Lung microvascular endothelial cell (primary cell): ENCODE data around the gene SPRED3. TPM values are rescaled to one million over a fixed set of nuclear protein-coding genes. Genes with fewer than 3 reads are reported as not detected.
"Not testable (repeated sequence)": the region's sequence is repeated elsewhere in the genome, so short reads cannot be mapped to it uniquely, and the experiment has no call there.

Source experiments
- DNase-seq, 2 donors: peaks; one replicate each; pipeline versions ENCODE4 v3.0.0 to v3.0.0-alpha.2; 2010; ENCODE audit warnings: low read depth in 2 of 2
- total RNA-seq: library from RNA; depleted of rRNA; stranded (reverse); fragments of >200 nt; gene quantifications from 2 replicates; pipeline ENCODE4 v1.2.1, GENCODE V29; 2014

SPRED3 gene
- total RNA-seq, 1 donor from 2014 or later: under 0.01 TPM

- peak in 1 of 2 donors; percentile 32 for DNase-seq
These were observed 29.3 kb downstream of the SPRED3 start for GRCh38 chr19:38417544-38418506.

GRCh38 chr19:38420935-38421334 is 32.4 kb downstream of the SPRED3 start:
- DNase-seq: no peak

- DNase-seq: no peak
These were observed 33.4 kb downstream of the SPRED3 start for GRCh38 chr19:38421856-38422255.

GRCh38 chr19:38422438-38422837 is 33.9 kb downstream of the SPRED3 start:
- no peak for DNase-seq

GRCh38 chr19:38424272-38424671 is 35.8 kb downstream of the SPRED3 start:
- no peak for DNase-seq

GRCh38 chr19:38425222-38425809 is 36.8 kb downstream of the SPRED3 start:
- DNase-seq: no peak

- no peak for DNase-seq
These were observed 37.4 kb downstream of the SPRED3 start, which contains the start of gene RASGRP4 for GRCh38 chr19:38425810-38426466. RASGRP4 (minus strand) TSS chr19:38426219; CDS start chr19:38426091, 128 bp downstream.

GRCh38 chr19:38427035-38427677 is 38.7 kb downstream of the SPRED3 start:
- not testable (repeated sequence) for DNase-seq

GRCh38 chr19:38429055-38429810 is 40.7 kb downstream of the SPRED3 start:
- no peak for DNase-seq

GRCh38 chr19:38429811-38430156 is 41.3 kb downstream of the SPRED3 start:
- DNase-seq: no peak

GRCh38 chr19:38430931-38431330 is 42.4 kb downstream of the SPRED3 start:
- DNase-seq: no peak

GRCh38 chr19:38433268-38433733 is 44.8 kb downstream of the SPRED3 start, which contains the start of gene RYR1:
RYR1 (plus strand) TSS chr19:38433691; CDS start chr19:38433830, 139 bp downstream.
- DNase-seq: no peak

- no peak for DNase-seq
These were observed 46.1 kb downstream of the SPRED3 start for GRCh38 chr19:38434549-38435051.

- no peak for DNase-seq
These were observed 48.8 kb downstream of the SPRED3 start for GRCh38 chr19:38437295-38437694.

GRCh38 chr19:38437917-38438316 is 49.4 kb downstream of the SPRED3 start:
- no peak for DNase-seq

GRCh38 chr19:38440592-38440991 is 52.1 kb downstream of the SPRED3 start:
- no peak for DNase-seq

- DNase-seq: no peak
These were observed 53.3 kb downstream of the SPRED3 start for GRCh38 chr19:38441657-38442348.

- DNase-seq: no peak
These were observed 54.2 kb downstream of the SPRED3 start for GRCh38 chr19:38442736-38443135.

GRCh38 chr19:38443458-38443999 is 55.0 kb downstream of the SPRED3 start:
- DNase-seq: no peak

GRCh38 chr19:38444026-38444425 is 55.5 kb downstream of the SPRED3 start:
- DNase-seq: no peak
